VCaP (cell line): Measurements from ENCODE around the gene TMEM225B.
"Not testable (repeated sequence)": the region's sequence is repeated elsewhere in the genome, so short reads cannot be mapped to it uniquely, and the experiment has no call there.

Experiments
- H3K27ac ChIP-seq: fragments of 450-650 bp; 2 replicates; pipeline ENCODE4 v1.5.1; 2017
- CTCF ChIP-seq: fragments of 450-650 bp; conservative IDR thresholded peaks from 2 replicates; pipeline ENCODE4 v1.5.1; 2017; ENCODE audit warnings: mild to moderate bottlenecking, moderate library complexity

TMEM225B gene

GRCh38 chr7:99639267-99639666 is 41.2 kb downstream of the TMEM225B start:
- H3K27ac ChIP-seq, result no peak overlapping the region
- no peak for TF ChIP-seq CTCF

- TF ChIP-seq CTCF, result no peak
- no peak overlapping the region for H3K27ac ChIP-seq
Observed at GRCh38 chr7:99642027-99642426, 44.0 kb downstream of the TMEM225B start.

- no peak for TF ChIP-seq CTCF
Observed at GRCh38 chr7:99643464-99643863, 45.4 kb downstream of the TMEM225B start.

GRCh38 chr7:99644431-99644830 is 46.4 kb downstream of the TMEM225B start:
- no peak overlapping the region for H3K27ac ChIP-seq
- TF ChIP-seq CTCF, result no peak

More at GRCh38 chr7:99643464-99643863, 45.4 kb downstream of the TMEM225B start:
- no peak overlapping the region for H3K27ac ChIP-seq

GRCh38 chr7:99645590-99645989 is 47.5 kb downstream of the TMEM225B start:
- TF ChIP-seq CTCF, result no peak
- no peak overlapping the region for H3K27ac ChIP-seq

GRCh38 chr7:99648843-99649242 is 50.8 kb downstream of the TMEM225B start:
- H3K27ac ChIP-seq, result no peak overlapping the region
- TF ChIP-seq CTCF, result no peak

GRCh38 chr7:99651290-99651689 is 53.2 kb downstream of the TMEM225B start:
- no peak for TF ChIP-seq CTCF

GRCh38 chr7:99652671-99653070 is 54.6 kb downstream of the TMEM225B start:
- no peak overlapping the region for H3K27ac ChIP-seq
- no peak for TF ChIP-seq CTCF

More at GRCh38 chr7:99651290-99651689, 53.2 kb downstream of the TMEM225B start:
- no peak overlapping the region for H3K27ac ChIP-seq

- H3K27ac ChIP-seq, result not testable (repeated sequence)
Observed at GRCh38 chr7:99653269-99653668, 55.2 kb downstream of the TMEM225B start.
